Astrocyte (in vitro differentiated cells and primary cell): ENCODE results near the gene IL5. TPM values are rescaled to one million over a fixed set of nuclear protein-coding genes. Genes with fewer than 3 reads are reported as not detected.

ENCODE experiments used
- DNase-seq: peaks from one replicate; pipeline ENCODE4 v3.0.0-alpha.2; 2010; ENCODE audit warnings: low read depth
- FAIRE-seq: peaks from 2 replicates; lab custom pipeline; 2011; peaks lifted over from hg19 to GRCh38; lab: Jason Lieb, UNC
- H2AFZ ChIP-seq: 2 replicates; pipeline ENCODE4 v1.6.0; 2012; ENCODE audit warnings: low read depth, low read length, inconsistent platforms
- H3K27ac ChIP-seq: 2 replicates; pipeline ENCODE4 v1.5.1; 2011; ENCODE audit warnings: low read depth, low read length, inconsistent platforms
- H3K27me3 ChIP-seq: 2 replicates; pipeline ENCODE4 v1.6.0; 2011; ENCODE audit warnings: low read length, inconsistent platforms; ENCODE audit not compliant: insufficient read depth
- H3K36me3 ChIP-seq: 2 replicates; pipeline ENCODE4 v1.5.1; 2011; ENCODE audit warnings: low read length, inconsistent platforms; ENCODE audit not compliant: insufficient read depth
- H3K4me1 ChIP-seq: 2 replicates; pipeline ENCODE4 v1.5.1; 2011; ENCODE audit warnings: low read length, inconsistent platforms; ENCODE audit not compliant: insufficient read depth
- H3K4me2 ChIP-seq: 2 replicates; pipeline ENCODE4 v1.6.0; 2012; ENCODE audit warnings: low read length, inconsistent platforms
- H3K4me3 ChIP-seq: 2 replicates; pipeline ENCODE4 v1.5.1; 2011; ENCODE audit warnings: low read depth, mild to moderate bottlenecking, low read length, inconsistent platforms; ENCODE audit not compliant: insufficient read depth
- H3K79me2 ChIP-seq: 2 replicates; pipeline ENCODE4 v1.6.0; 2012; ENCODE audit warnings: mild to moderate bottlenecking, low read length, inconsistent platforms; ENCODE audit not compliant: insufficient read depth
- H3K9ac ChIP-seq: 2 replicates; pipeline ENCODE4 v1.6.0; 2012; ENCODE audit warnings: mild to moderate bottlenecking, low read length, inconsistent platforms
- H3K9me3 ChIP-seq: 2 replicates; pipeline ENCODE4 v1.5.1; 2012; ENCODE audit warnings: low read depth, mild to moderate bottlenecking, low read length, inconsistent platforms; ENCODE audit not compliant: insufficient read depth
- H4K20me1 ChIP-seq: 2 replicates; pipeline ENCODE4 v1.6.0; 2012; ENCODE audit warnings: low read length, inconsistent platforms; ENCODE audit not compliant: insufficient read depth
- H3K27ac Mint-ChIP-seq: one replicate; pipeline ENCODE4 v1.8.0; 2021; ENCODE audit warnings: mild to moderate bottlenecking, mixed read lengths; ENCODE audit not compliant: unreplicated experiment
- H3K27me3 Mint-ChIP-seq: one replicate; pipeline ENCODE4 v1.8.0; 2021; ENCODE audit warnings: low read depth, mixed read lengths; ENCODE audit not compliant: unreplicated experiment
- H3K36me3 Mint-ChIP-seq: one replicate; pipeline ENCODE4 v1.8.0; 2021; ENCODE audit warnings: low read depth, mixed read lengths; ENCODE audit not compliant: unreplicated experiment
- H3K4me1 Mint-ChIP-seq: one replicate; pipeline ENCODE4 v1.8.0; 2021; ENCODE audit warnings: low read depth, mixed read lengths; ENCODE audit not compliant: unreplicated experiment
- H3K4me3 Mint-ChIP-seq: one replicate; pipeline ENCODE4 v1.8.0; 2021; ENCODE audit warnings: mild to moderate bottlenecking, moderate library complexity, mixed read lengths; ENCODE audit not compliant: unreplicated experiment
- H3K9me3 Mint-ChIP-seq: one replicate; pipeline ENCODE4 v1.8.0; 2021; ENCODE audit warnings: mild to moderate bottlenecking, mixed read lengths; ENCODE audit not compliant: unreplicated experiment
- CTCF ChIP-seq: IDR thresholded peaks from 2 replicates; pipeline ENCODE4 v1.5.1; 2011; ENCODE audit warnings: low read depth, mild to moderate bottlenecking, inconsistent platforms, low read length, moderate library complexity; ENCODE audit not compliant: insufficient read depth
- EZH2 ChIP-seq: IDR thresholded peaks from 2 replicates; pipeline ENCODE4 v1.6.1; 2012; ENCODE audit warnings: mild to moderate bottlenecking, low read length, inconsistent platforms; ENCODE audit not compliant: insufficient read depth
- total RNA-seq: library from RNA; stranded (reverse); gene quantifications from 2 replicates; pipeline ENCODE4 v1.2.1, GENCODE V29; 2021

IL5 gene
- total RNA-seq, 1 donor from 2014 or later: not detected

GRCh38 chr5:132498152-132498551, 45.2 kb downstream of the IL5 start:
- no peak for FAIRE-seq
- peak overlapping the region; percentile 81 for H3K4me3 Mint-ChIP-seq

GRCh38 chr5:132497488-132497997, 45.8 kb downstream of the IL5 start:
- Mint-ChIP-seq H3K4me1 (peaks cover 26% of the 10 kb centered on the region), H3K27me3 (no peaks in the 10 kb centered on the region), H3K4me3 (peak overlapping the region; percentile 81), H3K36me3 (no peaks in the 10 kb centered on the region), H3K27ac (peak overlapping the region; percentile 96), H3K9me3 (no peaks in the 10 kb centered on the region)
- peak overlapping the region; percentile 88 for H3K27ac ChIP-seq
- H3K9ac ChIP-seq: peak overlapping the region; percentile 78
- H3K9me3 ChIP-seq: no peaks in the 10 kb centered on the region
- no peaks in the 10 kb centered on the region for H3K79me2 ChIP-seq
- H3K4me2 ChIP-seq: peak overlapping the region; percentile 94
- H3K36me3 ChIP-seq: no peaks in the 10 kb centered on the region
- no peaks in the 10 kb centered on the region for H4K20me1 ChIP-seq
- H3K4me1 ChIP-seq: peaks cover 39% of the 10 kb centered on the region
- H2AFZ ChIP-seq: peak overlapping the region; percentile 34
- DNase-seq: peak; percentile 91
- no peaks in the 10 kb centered on the region for H3K27me3 ChIP-seq
- no peak for TF ChIP-seq CTCF
- TF ChIP-seq EZH2: no peak
- H3K4me3 ChIP-seq: peak overlapping the region; percentile 60
- FAIRE-seq: no peak

More at GRCh38 chr5:132498152-132498551, 45.2 kb downstream of the IL5 start:
- peak; percentile 29 for DNase-seq
- Mint-ChIP-seq H3K36me3 (no peaks in the 10 kb centered on the region), H3K4me1 (peaks cover 26% of the 10 kb centered on the region), H3K27ac (peak overlapping the region; percentile 96), H3K9me3 (no peaks in the 10 kb centered on the region), H3K27me3 (no peaks in the 10 kb centered on the region)
- Histone ChIP-seq H2AFZ (no peak overlapping the region), H3K27ac (peak overlapping the region; percentile 88), H3K9ac (peak overlapping the region; percentile 78), H4K20me1 (no peaks in the 10 kb centered on the region), H3K4me1 (peaks cover 39% of the 10 kb centered on the region), H3K9me3 (no peaks in the 10 kb centered on the region), H3K4me2 (peak overlapping the region; percentile 94), H3K27me3 (no peaks in the 10 kb centered on the region), H3K79me2 (no peaks in the 10 kb centered on the region), H3K4me3 (peak overlapping the region; percentile 9), H3K36me3 (no peaks in the 10 kb centered on the region)
- TF ChIP-seq EZH2 (no peak), CTCF (no peak)
